ENCODE data around the gene TECPR1. TPM values are rescaled to one million over a fixed set of nuclear protein-coding genes. Genes with fewer than 3 reads are reported as not detected.
A peak's percentile ranks its signal among the peaks of the same experiment; 100 is the strongest.

TECPR1 gene
- total and polyA plus RNA-seq, 2 donors (not counting 1 experiment from before 2014, with no cell fraction given), result 20.9 to 52.2 TPM

- ATAC-seq (ENCODE audit: low read depth), result no peak
- H3K9me3 ChIP-seq (ENCODE audit: control extremely low read depth in 1 of 3, control insufficient read depth in 2 of 3, insufficient read depth in 1 of 3, low read length in 2 of 3), result peaks cover 0 to 15% (median 0%) of the 10 kb centered on the region in 3 donors
- H2AFZ ChIP-seq (ENCODE audit: insufficient read depth, low read depth, low read length, poor library complexity, severe bottlenecking), result no peak overlapping the region
- no peak for DNase-seq
- H3K27me3 ChIP-seq (replicated peaks in 1 of 4; ENCODE audit: control extremely low read depth in 1 of 4, control insufficient read depth in 3 of 4, insufficient read depth in 4 of 4, low read length in 3 of 4), result peaks cover 0 to 25% (median 8%) of the 10 kb centered on the region in 4 experiments
- TF ChIP-seq CTCF (IDR thresholded peaks at IDR 0.05), result no peak
- TF ChIP-seq EZH2 (IDR thresholded peaks at IDR 0.05; ENCODE audit: borderline replicate concordance, insufficient read depth, low read depth, low read length, poor library complexity, severe bottlenecking), result no peak
- peaks cover 0 to 16% of the 10 kb centered on the region in 2 experiments for H3K36me3 ChIP-seq (replicated peaks in 1 of 2; ENCODE audit: control extremely low read depth in 1 of 2, control insufficient read depth in 1 of 2, extremely low read depth in 1 of 2, insufficient read depth in 2 of 2, low read length in 1 of 2)
- CTCF ChIA-PET, result interaction anchor here (0.5 to 1.7 kb wide), 2 partner anchors 44 to 194 kb away, joined by 3 to 4 read pairs; no protein-coding TSS in a partner anchor
- Mint-ChIP-seq H3K4me1 (peaks cover 17% of the 10 kb centered on the region), H3K9me3 (ENCODE audit: insufficient read depth) (no peaks in the 10 kb centered on the region), H3K27ac (no peak overlapping the region), H3K27me3 (peaks cover 10% of the 10 kb centered on the region), H3K4me3 (peak overlapping the region; percentile 29)
- H3K4me2 ChIP-seq (replicated peaks; ENCODE audit: low read depth, low read length, poor library complexity, severe bottlenecking), result no peak overlapping the region
- peaks cover 18 to 22% of the 10 kb centered on the region in 2 donors for H3K4me1 ChIP-seq (ENCODE audit: control insufficient read depth in 2 of 2, insufficient read depth in 2 of 2, low read length in 2 of 2)
- H3K4me3 ChIP-seq (ENCODE audit: control extremely low read depth in 1 of 5, extremely low read depth in 1 of 5, insufficient read depth in 1 of 5, low read depth in 2 of 5, low read length in 4 of 5), result no peak overlapping the region
- intact Hi-C loops (cut with micrococcal nuclease), result no loop called here
- no peak overlapping the region for H3K27ac ChIP-seq (ENCODE audit: low read length in 2 of 2)
- peaks cover 30% of the 10 kb centered on the region for H4K20me1 ChIP-seq (ENCODE audit: control insufficient read depth, insufficient read depth, low read length, poor library complexity, severe bottlenecking)
- POLR2A ChIA-PET, result no interaction called here
- no peak overlapping the region for H3K9ac ChIP-seq (ENCODE audit: low read length)
- no peaks in the 10 kb centered on the region for H3K79me2 ChIP-seq (ENCODE audit: control insufficient read depth, insufficient read depth, low read length)
- WGBS (ENCODE audit: insufficient coverage), result 96% methylated on average over 3 of the region's 8 CpGs
Measured at GRCh38 chr7:98213296-98213887, 38.6 kb downstream of the TECPR1 start.

GRCh38 chr7:98212532-98213041 is 39.4 kb downstream of the TECPR1 start:
- no peak for ATAC-seq (ENCODE audit: low read depth)
- peaks cover 22% of the 10 kb centered on the region for H4K20me1 ChIP-seq (ENCODE audit: control insufficient read depth, insufficient read depth, low read length, poor library complexity, severe bottlenecking)
- H3K9me3 ChIP-seq (ENCODE audit: control extremely low read depth in 1 of 3, control insufficient read depth in 2 of 3, insufficient read depth in 1 of 3, low read length in 2 of 3), result peaks cover 0 to 15% (median 0%) of the 10 kb centered on the region in 3 donors
- Mint-ChIP-seq H3K4me1 (peaks cover 12% of the 10 kb centered on the region), H3K4me3 (peak overlapping the region; percentile 41), H3K9me3 (ENCODE audit: insufficient read depth) (no peaks in the 10 kb centered on the region), H3K27me3 (peaks cover 7% of the 10 kb centered on the region), H3K27ac (no peak overlapping the region)
- no peaks in the 10 kb centered on the region for H3K79me2 ChIP-seq (ENCODE audit: control insufficient read depth, insufficient read depth, low read length)
- peaks cover 12 to 14% of the 10 kb centered on the region in 2 donors for H3K4me1 ChIP-seq (ENCODE audit: control insufficient read depth in 2 of 2, insufficient read depth in 2 of 2, low read length in 2 of 2)
- intact Hi-C loops (cut with micrococcal nuclease), result no loop called here
- ChIA-PET CTCF (interaction anchor here (0.8 to 1.7 kb wide), 2 partner anchors 10 to 44 kb away, joined by 3 to 4 read pairs; no protein-coding TSS in a partner anchor), POLR2A (no interaction called here)
- DNase-seq, result no peak
- no peak overlapping the region for H3K9ac ChIP-seq (ENCODE audit: low read length)
- peaks cover 0 to 25% (median 8%) of the 10 kb centered on the region in 4 experiments for H3K27me3 ChIP-seq (replicated peaks in 1 of 4; ENCODE audit: control extremely low read depth in 1 of 4, control insufficient read depth in 3 of 4, insufficient read depth in 4 of 4, low read length in 3 of 4)
- TF ChIP-seq CTCF (IDR thresholded peaks at IDR 0.05) (no peak), EZH2 (IDR thresholded peaks at IDR 0.05; ENCODE audit: borderline replicate concordance, insufficient read depth, low read depth, low read length, poor library complexity, severe bottlenecking) (no peak)
- peaks cover 0 to 11% of the 10 kb centered on the region in 2 experiments for H3K36me3 ChIP-seq (replicated peaks in 1 of 2; ENCODE audit: control extremely low read depth in 1 of 2, control insufficient read depth in 1 of 2, extremely low read depth in 1 of 2, insufficient read depth in 2 of 2, low read length in 1 of 2)
- H2AFZ ChIP-seq (ENCODE audit: insufficient read depth, low read depth, low read length, poor library complexity, severe bottlenecking), result no peak overlapping the region
- 94% methylated on average over 30 of the region's 30 CpGs for WGBS (ENCODE audit: insufficient coverage)
- H3K4me2 ChIP-seq (replicated peaks; ENCODE audit: low read depth, low read length, poor library complexity, severe bottlenecking), result no peak overlapping the region
- no peak overlapping the region for H3K4me3 ChIP-seq (ENCODE audit: control extremely low read depth in 1 of 5, extremely low read depth in 1 of 5, insufficient read depth in 1 of 5, low read depth in 2 of 5, low read length in 4 of 5)
- H3K27ac ChIP-seq (ENCODE audit: low read length in 2 of 2), result no peak overlapping the region

Data from B cell (primary cell).